Measurements from ENCODE around the gene IDE. TPM values are rescaled to one million over a fixed set of nuclear protein-coding genes. Genes with fewer than 3 reads are reported as not detected.

The IDE gene
- total and polyA plus RNA-seq, 4 experiments from 2014 or later: 19.5 to 40.2 (median 29.2) TPM

- DNase-seq: no peak
- Histone ChIP-seq H3K4me1 (ENCODE audit: insufficient read depth, low read length) (no peaks in the 10 kb centered on the region), H3K36me3 (ENCODE audit: insufficient read depth, low read length) (no peaks in the 10 kb centered on the region), H3K4me3 (ENCODE audit: low read length in 2 of 2) (no peak overlapping the region), H3K27me3 (ENCODE audit: insufficient read depth, low read length) (peaks cover 3% of the 10 kb centered on the region), H3K9me3 (ENCODE audit: control insufficient read depth in 1 of 2, low read length in 2 of 2) (no peaks in the 10 kb centered on the region), H3K27ac (ENCODE audit: low read depth, low read length) (no peak overlapping the region)
- intact Hi-C loops (cut with micrococcal nuclease): no loop called here
- Mint-ChIP-seq H3K4me1 (no peaks in the 10 kb centered on the region), H3K4me3 (no peak overlapping the region), H3K27me3 (peaks cover 12 to 20% of the 10 kb centered on the region in 2 donors), H3K9me3 (peaks cover 0 to 12% (median 4%) of the 10 kb centered on the region in 8 donors), H3K27ac (no peak overlapping the region), H3K36me3 (no peaks in the 10 kb centered on the region)
- CTCF ChIA-PET (ENCODE audit: partially characterized antibody): no interaction called here
- POLR2A ChIA-PET (ENCODE audit: partially characterized antibody): no interaction called here
Measured at GRCh38 chr10:92413519-92413918, 160.4 kb downstream of the IDE start.

- H3K4me1 Mint-ChIP-seq: no peaks in the 10 kb centered on the region
- ChIA-PET CTCF (ENCODE audit: partially characterized antibody) (no interaction called here), POLR2A (ENCODE audit: partially characterized antibody) (no interaction called here)
- Histone ChIP-seq H3K27ac (ENCODE audit: low read depth, low read length) (no peak overlapping the region), H3K27me3 (ENCODE audit: insufficient read depth, low read length) (peaks cover 3% of the 10 kb centered on the region), H3K4me1 (ENCODE audit: insufficient read depth, low read length) (no peaks in the 10 kb centered on the region), H3K4me3 (ENCODE audit: low read length in 2 of 2) (no peak overlapping the region), H3K36me3 (ENCODE audit: insufficient read depth, low read length) (no peaks in the 10 kb centered on the region), H3K9me3 (ENCODE audit: control insufficient read depth in 1 of 2, low read length in 2 of 2) (no peaks in the 10 kb centered on the region)
- H3K27me3 Mint-ChIP-seq: peaks cover 12 to 21% of the 10 kb centered on the region in 2 donors
- H3K27ac Mint-ChIP-seq: no peak overlapping the region
- H3K4me3 Mint-ChIP-seq: no peak overlapping the region
- intact Hi-C loops (cut with micrococcal nuclease): no loop called here
- no peak for DNase-seq
- H3K36me3 Mint-ChIP-seq: no peaks in the 10 kb centered on the region
- H3K9me3 Mint-ChIP-seq: peaks cover 0 to 12% (median 4%) of the 10 kb centered on the region in 8 donors
Measured at GRCh38 chr10:92413011-92413410, 160.9 kb downstream of the IDE start.

- Histone ChIP-seq H3K9me3 (ENCODE audit: control insufficient read depth in 1 of 2, low read length in 2 of 2) (no peaks in the 10 kb centered on the region), H3K36me3 (ENCODE audit: insufficient read depth, low read length) (no peaks in the 10 kb centered on the region), H3K27ac (ENCODE audit: low read depth, low read length) (no peak overlapping the region), H3K27me3 (ENCODE audit: insufficient read depth, low read length) (no peaks in the 10 kb centered on the region), H3K4me3 (ENCODE audit: low read length in 2 of 2) (no peak overlapping the region), H3K4me1 (ENCODE audit: insufficient read depth, low read length) (no peaks in the 10 kb centered on the region)
- H3K27ac Mint-ChIP-seq: no peak overlapping the region
- no peaks in the 10 kb centered on the region for H3K36me3 Mint-ChIP-seq
- H3K4me1 Mint-ChIP-seq: no peaks in the 10 kb centered on the region
- ChIA-PET CTCF (ENCODE audit: partially characterized antibody) (no interaction called here), POLR2A (ENCODE audit: partially characterized antibody) (no interaction called here)
- intact Hi-C loops (cut with micrococcal nuclease): no loop called here
- H3K4me3 Mint-ChIP-seq: no peak overlapping the region
- no peak for DNase-seq
- peaks cover 5 to 16% of the 10 kb centered on the region in 2 donors for H3K27me3 Mint-ChIP-seq
- H3K9me3 Mint-ChIP-seq: peaks cover 0 to 5% (median 4%) of the 10 kb centered on the region in 8 donors
Measured at GRCh38 chr10:92411406-92411805, 162.5 kb downstream of the IDE start.

- no peak overlapping the region for H3K27ac ChIP-seq (ENCODE audit: low read depth, low read length)
- POLR2A ChIA-PET (ENCODE audit: partially characterized antibody): no interaction called here
- intact Hi-C loops (cut with micrococcal nuclease): no loop called here
Measured at GRCh38 chr10:92410501-92410900, 163.4 kb downstream of the IDE start.

DNA sequence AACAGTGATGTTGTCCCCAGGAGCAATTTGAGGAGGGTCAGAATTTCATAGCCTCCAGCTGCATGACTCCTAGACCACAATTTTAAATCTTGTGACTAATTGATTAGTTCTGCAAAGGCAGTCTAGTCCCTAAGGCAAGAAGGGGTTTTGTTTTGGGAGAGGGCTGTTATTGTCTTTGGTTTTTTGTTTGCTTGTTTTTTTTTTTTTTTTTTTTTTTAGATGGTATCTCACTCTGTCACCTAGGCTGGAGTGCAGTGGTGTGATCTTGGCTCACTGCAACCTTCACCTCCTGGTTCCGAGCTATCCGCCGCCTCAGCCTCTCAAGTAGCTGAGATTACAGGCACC, 165.9 kb downstream of the IDE start:
- intact Hi-C loops (cut with micrococcal nuclease): no loop called here

More at GRCh38 chr10:92410501-92410900, 163.4 kb downstream of the IDE start:
- Mint-ChIP-seq H3K9me3 (no peaks in the 10 kb centered on the region), H3K36me3 (no peaks in the 10 kb centered on the region), H3K4me3 (no peak overlapping the region), H3K27ac (no peak overlapping the region), H3K27me3 (peaks cover 2 to 18% of the 10 kb centered on the region in 2 donors), H3K4me1 (no peaks in the 10 kb centered on the region)
- Histone ChIP-seq H3K27me3 (ENCODE audit: insufficient read depth, low read length) (no peaks in the 10 kb centered on the region), H3K36me3 (ENCODE audit: insufficient read depth, low read length) (no peaks in the 10 kb centered on the region), H3K4me1 (ENCODE audit: insufficient read depth, low read length) (no peaks in the 10 kb centered on the region), H3K9me3 (ENCODE audit: control insufficient read depth in 1 of 2, low read length in 2 of 2) (no peaks in the 10 kb centered on the region), H3K4me3 (ENCODE audit: low read length in 2 of 2) (no peak overlapping the region)
- no peak for DNase-seq
- CTCF ChIA-PET (ENCODE audit: partially characterized antibody): no interaction called here

GRCh38 chr10:92407305-92408016, 166.4 kb downstream of the IDE start:
- Histone ChIP-seq H3K9me3 (ENCODE audit: control insufficient read depth in 1 of 2, low read length in 2 of 2) (no peaks in the 10 kb centered on the region), H3K36me3 (ENCODE audit: insufficient read depth, low read length) (no peaks in the 10 kb centered on the region), H3K4me1 (ENCODE audit: insufficient read depth, low read length) (no peaks in the 10 kb centered on the region), H3K27ac (ENCODE audit: low read depth, low read length) (no peak overlapping the region), H3K27me3 (ENCODE audit: insufficient read depth, low read length) (no peaks in the 10 kb centered on the region), H3K4me3 (ENCODE audit: low read length in 2 of 2) (no peak overlapping the region)
- POLR2A ChIA-PET (ENCODE audit: partially characterized antibody): no interaction called here
- no peak for DNase-seq
- H3K9me3 Mint-ChIP-seq: no peaks in the 10 kb centered on the region
- no peaks in the 10 kb centered on the region for H3K36me3 Mint-ChIP-seq
- H3K4me1 Mint-ChIP-seq: no peaks in the 10 kb centered on the region
- no peak overlapping the region for H3K4me3 Mint-ChIP-seq
- peak overlapping the region in 1 of 7 donors; percentile 71 for H3K27ac Mint-ChIP-seq
- CTCF ChIA-PET (ENCODE audit: partially characterized antibody): no interaction called here
- H3K27me3 Mint-ChIP-seq: peaks cover 2 to 12% of the 10 kb centered on the region in 2 donors
- intact Hi-C loops (cut with micrococcal nuclease): no loop called here

More for the DNA sequence above, 165.9 kb downstream of the IDE start:
- no peak overlapping the region for H3K4me3 Mint-ChIP-seq
- no peaks in the 10 kb centered on the region for H3K4me1 Mint-ChIP-seq
- POLR2A ChIA-PET (ENCODE audit: partially characterized antibody): no interaction called here
- H3K27me3 Mint-ChIP-seq: peaks cover 2 to 14% of the 10 kb centered on the region in 2 donors
- H3K27ac Mint-ChIP-seq: no peak overlapping the region
- H3K36me3 Mint-ChIP-seq: no peaks in the 10 kb centered on the region
- no peaks in the 10 kb centered on the region for H3K9me3 ChIP-seq (ENCODE audit: control insufficient read depth in 1 of 2, low read length in 2 of 2)
- no peaks in the 10 kb centered on the region for H3K9me3 Mint-ChIP-seq
- no peaks in the 10 kb centered on the region for H3K27me3 ChIP-seq (ENCODE audit: insufficient read depth, low read length)
- H3K36me3 ChIP-seq (ENCODE audit: insufficient read depth, low read length): no peaks in the 10 kb centered on the region
- H3K27ac ChIP-seq (ENCODE audit: low read depth, low read length): no peak overlapping the region
- H3K4me3 ChIP-seq (ENCODE audit: low read length in 2 of 2): no peak overlapping the region
- DNase-seq: no peak
- CTCF ChIA-PET (ENCODE audit: partially characterized antibody): no interaction called here
- H3K4me1 ChIP-seq (ENCODE audit: insufficient read depth, low read length): no peaks in the 10 kb centered on the region

DNA sequence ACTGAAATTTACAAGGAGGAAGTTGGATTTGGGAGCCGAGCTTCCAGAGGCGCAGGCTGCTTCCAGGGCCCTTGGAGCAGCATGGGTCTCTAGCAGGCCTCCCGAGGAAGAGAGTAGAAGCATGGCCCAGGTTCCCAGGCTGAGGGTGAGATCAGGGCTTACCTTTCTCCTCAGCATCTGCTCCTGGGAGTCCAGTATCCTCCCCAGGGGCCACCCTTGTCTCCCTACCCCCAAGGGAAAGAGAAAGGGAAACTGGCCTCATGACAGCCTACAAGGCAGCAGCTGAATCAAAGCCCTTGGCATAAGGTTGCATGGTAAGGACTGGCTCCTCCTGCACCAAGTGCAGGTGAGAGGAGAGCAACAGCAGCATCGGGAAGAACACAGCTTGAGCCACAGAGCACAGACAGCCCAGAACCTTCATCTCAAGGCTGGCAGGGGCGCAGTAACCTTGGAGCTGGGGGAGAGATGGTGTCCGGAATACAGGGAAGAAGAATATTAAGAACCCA, 168.4 kb downstream of the IDE start:
- Histone ChIP-seq H3K9me3 (ENCODE audit: control insufficient read depth in 1 of 2, low read length in 2 of 2) (no peaks in the 10 kb centered on the region), H3K4me1 (ENCODE audit: insufficient read depth, low read length) (no peaks in the 10 kb centered on the region), H3K27me3 (ENCODE audit: insufficient read depth, low read length) (no peaks in the 10 kb centered on the region), H3K36me3 (ENCODE audit: insufficient read depth, low read length) (no peaks in the 10 kb centered on the region), H3K4me3 (ENCODE audit: low read length in 2 of 2) (no peak overlapping the region), H3K27ac (ENCODE audit: low read depth, low read length) (no peak overlapping the region)
- Mint-ChIP-seq H3K9me3 (no peaks in the 10 kb centered on the region), H3K4me3 (no peak overlapping the region), H3K27me3 (peaks cover 2 to 10% of the 10 kb centered on the region in 2 donors), H3K27ac (no peak overlapping the region), H3K4me1 (no peaks in the 10 kb centered on the region), H3K36me3 (no peaks in the 10 kb centered on the region)
- CTCF ChIA-PET (ENCODE audit: partially characterized antibody): no interaction called here
- POLR2A ChIA-PET (ENCODE audit: partially characterized antibody): no interaction called here
- no peak for DNase-seq
- intact Hi-C loops (cut with micrococcal nuclease): no loop called here

All from CD4-positive, alpha-beta memory T cell (primary cell).